HG02970 (cell line): Measurements from ENCODE around the gene C3orf18.
"Not testable (repeated sequence)": the region's sequence is repeated elsewhere in the genome, so short reads cannot be mapped to it uniquely, and the experiment has no call there.

Source experiments
- ATAC-seq: cut with Tn5 transposase; IDR thresholded peaks from one replicate; pipeline ENCODE4 v1.9.1; 2021; ENCODE audit warnings: mild to moderate bottlenecking, moderate library complexity, moderate number of reproducible peaks; ENCODE audit not compliant: unreplicated experiment, low FRiP score

C3orf18 gene

GRCh38 chr3:50525987-50526386 lies 41.6 kb downstream of the C3orf18 start:
- no peak for ATAC-seq

- ATAC-seq: no peak
Observed at GRCh38 chr3:50525191-50525910, 42.2 kb downstream of the C3orf18 start.

GRCh38 chr3:50524746-50525145 lies 42.8 kb downstream of the C3orf18 start:
- ATAC-seq: no peak

DNA sequence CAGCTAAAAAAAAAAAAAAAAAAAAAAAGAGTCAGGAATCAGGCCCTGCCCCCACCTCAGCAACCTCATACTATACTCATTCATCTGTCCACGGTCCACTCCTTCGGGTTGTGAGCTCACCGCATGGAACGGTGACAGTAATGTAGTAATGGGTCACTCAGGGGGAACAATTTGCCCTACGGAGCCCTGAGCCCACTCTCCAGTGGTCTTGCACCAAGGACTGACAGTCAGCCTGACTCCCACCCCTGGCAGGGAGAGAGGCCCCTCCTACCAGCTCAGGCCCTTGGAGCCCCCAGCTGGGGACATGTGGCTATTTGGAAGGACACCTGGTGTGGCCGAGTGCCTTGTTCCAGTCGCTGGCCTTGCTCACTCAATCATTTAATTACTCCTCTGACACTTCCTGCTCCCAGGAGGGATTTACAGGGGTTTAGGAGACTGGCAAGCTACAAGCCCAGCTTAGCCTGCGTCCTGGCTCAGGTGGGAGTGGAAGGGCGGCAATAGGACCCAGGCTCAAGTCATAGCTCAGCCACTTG lies 44.2 kb downstream of the C3orf18 start:
- no peak for ATAC-seq

- no peak for ATAC-seq
Observed at GRCh38 chr3:50521572-50521971, 46.0 kb downstream of the C3orf18 start.

GRCh38 chr3:50520849-50521248 lies 46.7 kb downstream of the C3orf18 start:
- ATAC-seq: no peak

- ATAC-seq: no peak
Observed at GRCh38 chr3:50519471-50520089, 48.0 kb downstream of the C3orf18 start.

DNA sequence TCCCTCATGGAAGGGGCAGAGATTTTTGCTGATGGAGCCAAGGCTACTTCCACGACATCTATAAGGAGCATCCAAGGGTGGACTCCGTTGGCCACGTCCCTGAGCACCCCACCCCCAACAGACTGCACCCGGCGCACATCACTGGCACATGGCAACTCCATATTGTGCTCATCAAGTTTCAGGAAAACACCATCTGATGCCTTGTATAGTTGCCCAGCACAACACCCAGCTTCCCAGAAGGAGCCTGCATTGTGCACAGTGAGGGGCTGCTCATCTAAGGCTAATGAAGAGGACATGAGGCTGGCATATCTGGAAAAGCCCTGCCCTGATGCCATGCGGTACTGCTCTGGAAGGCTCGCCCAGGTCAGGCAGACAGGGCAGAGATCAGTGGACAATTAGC lies 49.1 kb downstream of the C3orf18 start:
- ATAC-seq: no peak

- ATAC-seq: no peak
Observed at GRCh38 chr3:50517721-50518206, 49.8 kb downstream of the C3orf18 start.

DNA sequence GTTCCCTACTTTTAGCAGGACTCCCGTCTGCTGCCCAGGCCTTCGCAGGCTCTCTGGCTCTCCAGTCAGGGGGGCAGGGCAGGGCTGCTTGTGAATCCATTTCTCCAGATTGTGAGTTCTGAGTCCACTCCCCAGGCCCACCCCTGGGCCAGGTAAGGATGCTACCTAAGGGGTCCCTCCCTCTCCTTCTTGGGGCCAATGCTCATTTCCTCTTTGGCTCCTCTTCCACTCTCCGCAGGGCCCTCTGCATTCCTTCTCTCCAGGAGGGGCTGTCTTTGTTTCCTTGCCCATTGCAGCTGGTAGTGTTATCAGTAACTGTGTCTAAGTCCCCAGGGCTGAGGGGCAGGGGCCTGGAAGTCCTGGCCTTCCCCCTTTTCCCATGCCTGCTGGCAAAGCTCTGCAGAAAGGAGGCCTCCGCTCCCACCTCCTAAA lies 51.1 kb downstream of the C3orf18 start:
- ATAC-seq: no peak

DNA sequence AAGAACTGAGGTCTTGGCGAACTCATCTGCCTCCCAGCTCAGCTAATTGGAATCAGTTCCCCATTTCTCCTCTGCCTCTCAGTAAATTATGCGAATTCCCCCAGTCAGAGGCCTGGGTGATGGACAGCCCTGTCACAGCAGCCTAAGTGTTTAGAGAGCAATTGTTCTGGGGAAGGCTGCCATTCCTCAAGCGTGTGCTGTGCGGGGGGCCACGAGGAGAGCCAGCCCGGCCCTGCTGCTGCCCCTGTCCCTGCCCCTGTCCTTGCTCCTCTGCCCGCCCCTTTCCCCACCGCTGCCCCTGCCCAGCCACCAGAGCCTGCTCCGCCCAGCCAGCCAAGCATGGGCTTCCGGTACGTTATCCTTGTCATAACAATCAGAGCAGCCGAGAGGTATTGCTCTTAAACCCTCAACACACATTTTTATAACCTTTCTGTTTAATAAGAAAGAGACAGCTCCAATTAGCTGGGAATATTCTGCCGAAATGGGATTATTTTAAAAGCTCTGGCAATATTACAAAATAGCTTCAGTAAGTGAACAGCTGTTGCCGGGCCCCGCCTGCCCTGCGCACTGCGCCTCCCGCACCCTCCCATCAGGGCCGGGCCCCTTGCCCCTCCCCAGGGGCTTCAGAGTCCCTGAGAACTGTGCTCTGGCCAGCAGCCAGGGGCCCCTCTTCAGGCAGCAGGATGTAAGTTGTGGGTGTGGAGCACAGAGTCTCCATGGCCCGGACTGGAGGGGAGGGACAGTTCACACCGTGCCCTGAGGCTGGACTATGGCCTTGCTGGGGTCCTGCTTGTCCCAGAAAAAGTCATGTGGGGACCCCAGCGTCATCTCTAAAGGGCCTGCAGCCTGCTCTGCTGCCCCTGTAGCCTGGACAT lies 51.7 kb downstream of the C3orf18 start:
- no peak for ATAC-seq

DNA sequence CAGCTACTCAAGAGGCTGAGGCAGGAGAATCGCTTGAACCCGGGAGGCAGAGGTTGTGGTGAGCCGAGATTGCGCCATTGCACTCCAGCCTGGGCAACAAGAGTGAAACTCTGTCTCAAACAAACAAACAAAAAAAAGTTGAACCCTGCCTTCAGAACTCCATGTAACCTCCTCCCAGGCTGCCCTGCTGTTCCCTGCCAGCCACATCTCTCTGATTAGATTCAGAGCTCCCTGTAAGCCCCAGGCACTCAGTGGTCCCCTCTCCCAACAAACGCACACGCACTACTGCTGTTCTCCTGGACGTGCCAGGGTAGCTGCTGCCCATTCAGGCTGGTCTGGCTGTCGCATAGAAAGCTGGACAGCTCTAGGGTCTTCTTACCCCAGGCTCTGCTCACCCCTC lies 54.6 kb downstream of the C3orf18 start:
- not testable (repeated sequence) for ATAC-seq

- ATAC-seq: no peak
Observed at GRCh38 chr3:50512131-50512530, 55.4 kb downstream of the C3orf18 start.

- ATAC-seq: no peak
Observed at GRCh38 chr3:50510325-50510724, 57.2 kb downstream of the C3orf18 start.

DNA sequence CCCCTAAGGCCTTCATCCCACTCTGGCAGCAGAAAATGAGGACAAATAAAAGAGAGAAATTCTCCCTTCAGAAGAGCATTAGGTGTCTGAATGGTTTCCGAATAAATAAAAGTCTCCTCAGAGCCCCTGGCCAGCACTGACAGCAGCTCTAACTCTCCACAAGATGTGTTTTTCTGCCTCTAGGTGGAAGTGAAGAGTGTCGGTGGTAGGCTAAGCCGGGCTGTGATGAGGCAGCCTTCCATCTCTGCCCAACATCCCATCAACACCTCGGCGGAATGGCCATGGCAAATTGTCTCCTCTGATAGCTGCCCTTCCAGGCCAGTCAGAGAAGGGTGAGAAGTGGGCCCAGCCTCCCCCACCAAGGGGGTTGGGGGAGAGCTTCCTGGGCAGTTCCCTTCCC lies 57.8 kb downstream of the C3orf18 start:
- no peak for ATAC-seq

DNA sequence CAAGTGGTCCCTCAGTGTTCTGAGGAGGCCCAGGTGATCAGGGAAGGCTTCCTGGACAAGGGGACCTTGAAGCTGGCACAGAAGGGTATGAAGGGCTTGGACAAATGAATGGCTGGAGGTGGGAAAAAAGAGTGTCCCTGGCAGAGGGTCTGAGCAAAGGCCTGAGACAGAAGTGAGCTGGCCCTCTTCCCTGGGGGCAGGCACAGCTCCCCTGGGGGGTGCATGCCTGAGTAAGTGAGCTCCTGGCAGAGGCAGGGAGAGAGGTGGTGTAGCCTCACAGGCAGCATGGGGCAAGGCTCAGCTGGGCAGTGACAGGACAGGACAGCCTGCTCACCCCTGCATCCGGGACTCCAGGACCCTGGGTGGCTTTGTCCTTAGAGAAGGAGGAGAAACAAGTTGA lies 58.7 kb downstream of the C3orf18 start:
- ATAC-seq: no peak
